ENCODE measurements around the gene MSL1.

MSL1 gene

DNA sequence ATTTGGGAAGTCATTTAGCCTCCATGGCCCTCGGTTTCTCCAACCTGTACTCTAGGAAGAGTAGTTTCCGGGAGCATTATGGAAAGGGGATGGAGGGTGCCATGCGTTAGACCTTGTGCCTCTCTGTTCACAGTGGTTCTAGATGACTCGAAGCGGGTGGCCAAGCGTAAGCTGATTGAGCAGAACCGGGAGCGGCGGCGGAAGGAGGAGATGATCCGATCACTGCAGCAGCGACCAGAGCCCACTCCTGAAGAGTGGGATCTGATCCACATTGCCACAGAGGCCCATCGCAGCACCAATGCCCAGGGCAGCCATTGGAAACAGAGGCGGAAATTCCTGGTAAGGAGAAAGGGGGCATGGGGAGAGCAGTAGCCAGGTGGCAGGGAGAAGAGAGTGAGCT, 37.3 kb upstream of the MSL1 start:
- TF ChIP-seq, protein P1, sequence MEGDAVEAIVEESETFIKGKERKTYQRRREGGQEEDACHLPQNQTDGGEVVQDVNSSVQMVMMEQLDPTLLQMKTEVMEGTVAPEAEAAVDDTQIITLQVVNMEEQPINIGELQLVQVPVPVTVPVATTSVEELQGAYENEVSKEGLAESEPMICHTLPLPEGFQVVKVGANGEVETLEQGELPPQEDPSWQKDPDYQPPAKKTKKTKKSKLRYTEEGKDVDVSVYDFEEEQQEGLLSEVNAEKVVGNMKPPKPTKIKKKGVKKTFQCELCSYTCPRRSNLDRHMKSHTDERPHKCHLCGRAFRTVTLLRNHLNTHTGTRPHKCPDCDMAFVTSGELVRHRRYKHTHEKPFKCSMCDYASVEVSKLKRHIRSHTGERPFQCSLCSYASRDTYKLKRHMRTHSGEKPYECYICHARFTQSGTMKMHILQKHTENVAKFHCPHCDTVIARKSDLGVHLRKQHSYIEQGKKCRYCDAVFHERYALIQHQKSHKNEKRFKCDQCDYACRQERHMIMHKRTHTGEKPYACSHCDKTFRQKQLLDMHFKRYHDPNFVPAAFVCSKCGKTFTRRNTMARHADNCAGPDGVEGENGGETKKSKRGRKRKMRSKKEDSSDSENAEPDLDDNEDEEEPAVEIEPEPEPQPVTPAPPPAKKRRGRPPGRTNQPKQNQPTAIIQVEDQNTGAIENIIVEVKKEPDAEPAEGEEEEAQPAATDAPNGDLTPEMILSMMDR (IDR thresholded peaks at IDR 0.05; ENCODE audit: low read depth, low read length), result no peak
- Histone ChIP-seq H3K36me3 (peaks cover 58% of the 10 kb centered on the region), H3K4me3 (ENCODE audit: low read depth, low read length) (no peak overlapping the region)

DNA sequence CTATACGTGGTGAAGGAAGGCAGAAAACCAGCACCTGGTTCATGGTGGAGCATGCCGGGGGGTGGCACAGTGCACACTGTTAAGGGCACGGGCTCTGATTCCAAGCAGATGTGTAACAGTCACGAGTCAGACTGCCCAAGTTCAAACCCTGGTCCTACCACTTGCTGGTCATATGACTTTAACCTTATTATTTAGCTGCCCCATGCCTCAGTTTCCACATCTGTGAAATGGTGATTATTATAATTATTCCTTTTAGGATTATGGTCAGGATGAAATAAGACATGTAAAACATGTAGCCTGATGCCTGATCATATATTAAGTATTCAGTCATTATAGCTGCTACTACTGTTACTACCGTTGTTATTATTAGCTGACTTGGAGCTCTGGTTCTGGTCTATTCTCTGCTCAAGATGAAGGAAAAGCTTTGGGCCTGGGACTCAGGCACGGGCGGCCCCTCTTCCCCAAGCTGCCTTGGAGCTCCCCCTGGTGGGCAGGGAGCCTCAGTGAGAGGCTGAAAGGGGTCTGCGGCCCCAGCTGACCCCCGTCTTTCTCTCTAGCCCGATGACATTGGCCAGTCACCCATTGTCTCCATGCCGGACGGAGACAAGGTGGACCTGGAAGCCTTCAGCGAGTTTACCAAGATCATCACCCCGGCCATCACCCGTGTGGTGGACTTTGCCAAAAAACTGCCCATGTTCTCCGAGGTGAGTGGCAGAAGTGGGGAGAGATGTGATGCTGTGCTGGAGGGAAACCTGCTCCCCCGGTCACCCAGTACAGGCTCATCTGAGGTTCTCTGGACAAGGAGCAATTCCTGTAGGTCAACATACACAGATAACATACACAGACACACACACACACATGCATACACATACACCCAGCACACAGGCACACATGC, 35.4 kb upstream of the MSL1 start:
- no peaks in the 10 kb centered on the region for H3K9me3 ChIP-seq (ENCODE audit: severe bottlenecking)
- H3K36me3 ChIP-seq, result peaks cover 56% of the 10 kb centered on the region
- H3K27me3 ChIP-seq (ENCODE audit: insufficient read depth, low read depth, severe bottlenecking), result no peaks in the 10 kb centered on the region
- H3K4me3 ChIP-seq (ENCODE audit: low read depth, low read length), result no peak overlapping the region
- TF ChIP-seq, protein P1 (IDR thresholded peaks at IDR 0.05; ENCODE audit: low read depth, low read length), result peak; percentile 93
- peak; percentile 83 for DNase-seq
- H3K27ac ChIP-seq, result no peak overlapping the region

More for the DNA sequence above, 37.3 kb upstream of the MSL1 start:
- Histone ChIP-seq H3K27me3 (ENCODE audit: insufficient read depth, low read depth, severe bottlenecking) (no peaks in the 10 kb centered on the region), H3K27ac (no peak overlapping the region), H3K9me3 (ENCODE audit: severe bottlenecking) (no peaks in the 10 kb centered on the region)
- no peak for DNase-seq

DNA sequence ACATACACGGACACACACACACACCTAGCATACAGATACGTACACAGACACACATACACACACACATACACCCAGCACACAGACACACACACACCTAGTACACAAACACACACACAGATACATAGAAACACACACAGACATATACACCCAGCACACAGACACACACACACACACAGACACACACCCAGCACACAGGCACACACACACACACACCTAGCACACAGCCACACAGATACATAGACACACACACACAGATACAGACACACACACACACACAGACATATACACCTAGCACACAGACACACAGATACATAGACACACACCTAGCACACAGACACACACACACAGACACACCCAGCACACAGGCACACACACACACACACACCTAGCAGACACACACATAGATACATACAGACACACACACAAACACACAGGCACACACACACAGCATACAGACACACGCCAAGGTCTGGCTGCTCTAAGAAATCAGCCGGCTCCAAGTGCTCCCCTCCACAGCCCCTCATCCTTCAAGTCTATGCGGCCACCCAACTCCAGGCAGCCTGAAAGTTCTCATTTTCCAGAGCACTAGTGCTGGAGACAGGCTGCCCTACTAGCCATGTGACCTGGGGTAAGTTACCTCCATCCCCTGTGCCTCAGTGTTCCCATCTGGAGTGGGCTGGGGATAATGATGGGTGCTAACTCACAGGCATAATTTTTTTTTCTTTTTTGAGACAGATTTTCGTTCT, 34.5 kb upstream of the MSL1 start:
- DNase-seq, result no peak
- Histone ChIP-seq H3K27me3 (ENCODE audit: insufficient read depth, low read depth, severe bottlenecking) (no peaks in the 10 kb centered on the region), H3K9me3 (ENCODE audit: severe bottlenecking) (no peaks in the 10 kb centered on the region), H3K27ac (no peak overlapping the region), H3K4me3 (ENCODE audit: low read depth, low read length) (no peak overlapping the region), H3K36me3 (peaks cover 54% of the 10 kb centered on the region)
- TF ChIP-seq, protein P1 (IDR thresholded peaks at IDR 0.05; ENCODE audit: low read depth, low read length), result no peak

DNA sequence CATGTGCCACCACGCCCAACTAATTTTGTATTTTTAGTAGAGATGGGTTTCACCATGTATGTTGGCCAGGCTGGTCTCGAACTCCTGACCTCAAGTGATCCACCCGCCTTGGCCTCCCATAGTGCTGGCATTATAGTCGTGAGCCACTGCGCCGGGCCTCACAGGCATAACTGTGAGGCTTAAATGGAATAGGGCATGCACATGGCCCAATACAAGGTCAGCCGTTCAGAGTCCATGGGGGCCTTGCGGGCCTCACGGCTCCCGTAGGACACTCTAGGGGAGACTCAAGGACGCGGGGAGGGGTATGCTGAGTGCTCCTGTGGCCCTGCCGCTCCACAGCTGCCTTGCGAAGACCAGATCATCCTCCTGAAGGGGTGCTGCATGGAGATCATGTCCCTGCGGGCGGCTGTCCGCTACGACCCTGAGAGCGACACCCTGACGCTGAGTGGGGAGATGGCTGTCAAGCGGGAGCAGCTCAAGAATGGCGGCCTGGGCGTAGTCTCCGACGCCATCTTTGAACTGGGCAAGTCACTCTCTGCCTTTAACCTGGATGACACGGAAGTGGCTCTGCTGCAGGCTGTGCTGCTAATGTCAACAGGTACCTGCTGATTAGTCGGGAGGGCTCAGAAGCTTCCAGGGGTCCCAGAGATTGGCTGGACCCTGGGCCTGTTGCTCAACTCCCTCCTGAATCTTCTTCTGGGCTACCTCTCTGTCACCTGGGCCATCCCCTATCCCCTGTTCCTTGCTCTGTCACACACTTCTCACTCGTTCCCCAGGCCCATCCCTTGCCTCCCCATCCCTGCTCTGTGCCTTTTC, 33.7 kb upstream of the MSL1 start:
- H3K4me3 ChIP-seq (ENCODE audit: low read depth, low read length), result no peak overlapping the region
- DNase-seq, result no peak
- TF ChIP-seq, protein P1 (IDR thresholded peaks at IDR 0.05; ENCODE audit: low read depth, low read length), result no peak
- H3K27me3 ChIP-seq (ENCODE audit: insufficient read depth, low read depth, severe bottlenecking), result no peaks in the 10 kb centered on the region
- H3K36me3 ChIP-seq, result peaks cover 57% of the 10 kb centered on the region
- H3K9me3 ChIP-seq (ENCODE audit: severe bottlenecking), result no peaks in the 10 kb centered on the region
- no peak overlapping the region for H3K27ac ChIP-seq

DNA sequence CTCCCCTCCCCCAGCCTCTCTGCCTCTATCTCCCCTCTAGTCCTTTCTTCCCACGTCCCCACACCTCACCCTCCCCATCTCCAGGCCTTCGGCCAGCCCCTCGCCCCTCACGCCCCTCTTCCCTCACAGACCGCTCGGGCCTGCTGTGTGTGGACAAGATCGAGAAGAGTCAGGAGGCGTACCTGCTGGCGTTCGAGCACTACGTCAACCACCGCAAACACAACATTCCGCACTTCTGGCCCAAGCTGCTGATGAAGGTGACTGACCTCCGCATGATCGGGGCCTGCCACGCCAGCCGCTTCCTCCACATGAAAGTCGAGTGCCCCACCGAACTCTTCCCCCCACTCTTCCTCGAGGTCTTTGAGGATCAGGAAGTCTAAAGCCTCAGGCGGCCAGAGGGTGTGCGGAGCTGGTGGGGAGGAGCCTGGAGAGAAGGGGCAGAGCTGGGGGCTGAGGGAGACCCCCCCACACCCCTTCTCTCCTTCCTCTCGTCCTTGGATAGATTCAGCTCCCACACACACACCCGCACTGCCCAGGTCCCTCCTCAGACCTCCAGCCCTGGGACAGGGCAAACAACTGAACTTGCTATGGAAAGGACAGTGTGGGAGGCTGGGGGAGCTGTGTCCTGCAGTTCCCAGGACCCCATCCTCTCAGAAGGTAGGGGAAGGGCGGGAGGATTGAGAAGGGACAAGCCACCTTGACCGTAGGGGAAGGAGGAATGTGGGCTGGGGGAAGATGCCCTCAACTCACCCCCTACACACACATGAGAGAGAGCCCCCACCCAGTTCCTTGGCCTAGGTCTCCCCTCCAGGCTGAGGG, 32.5 kb upstream of the MSL1 start:
- TF ChIP-seq, protein P1 (IDR thresholded peaks at IDR 0.05; ENCODE audit: low read depth, low read length), result no peak
- H3K27me3 ChIP-seq (ENCODE audit: insufficient read depth, low read depth, severe bottlenecking), result no peaks in the 10 kb centered on the region
- no peak overlapping the region for H3K4me3 ChIP-seq (ENCODE audit: low read depth, low read length)
- H3K9me3 ChIP-seq (ENCODE audit: severe bottlenecking), result no peaks in the 10 kb centered on the region
- H3K27ac ChIP-seq, result no peak overlapping the region
- peaks cover 62% of the 10 kb centered on the region for H3K36me3 ChIP-seq
- no peak for DNase-seq
